Body of pancreas (tissue), 4 donors: ENCODE results near the gene COLEC12. TPM values are rescaled to one million over a fixed set of nuclear protein-coding genes. Genes with fewer than 3 reads are reported as not detected.
A peak's percentile ranks its signal among the peaks of the same experiment; 100 is the strongest.

Source experiments
- ATAC-seq: fragments of 150-250 bp; one replicate; pipeline ENCODE4 v1.9.1; 2016
- DNase-seq, 4 donors: peaks; one replicate each; pipeline ENCODE4 v3.0.0-alpha.2; 2019
- H3K27ac ChIP-seq, 4 donors: fragments of 200-600 bp; sonication (generic); 1 replicate in 3 of 4; 2 replicates in 1 of 4; pipeline versions ENCODE4 v1.5.1 to v1.6.1; 2016 to 2019; ENCODE audit warnings: mild to moderate bottlenecking in 1 of 4, mixed read lengths in 1 of 4, moderate library complexity in 1 of 4
- H3K27me3 ChIP-seq, 2 donors: fragments of 200-600 bp; sonication (generic); one replicate each; pipeline ENCODE4 v1.6.0; 2016; ENCODE audit warnings: mild to moderate bottlenecking in 1 of 2
- H3K36me3 ChIP-seq, 2 donors: fragments of 200-600 bp; sonication (generic); replicated peaks in 1 of 2; 2 replicates each; pipeline ENCODE4 v1.5.1; 2016; ENCODE audit warnings: low read depth in 2 of 2; ENCODE audit not compliant: insufficient read depth in 1 of 2
- H3K4me1 ChIP-seq: fragments of 200-600 bp; sonication (generic); one replicate; pipeline ENCODE4 v1.6.0; 2016
- H3K4me3 ChIP-seq, 2 donors: fragments of 200-600 bp; sonication (generic); 1 replicate in 1 of 2; 2 replicates in 1 of 2; pipeline ENCODE4 v1.5.1; 2016 to 2019
- H3K9me3 ChIP-seq, 3 donors: fragments of 200-600 bp; sonication (generic); 1 replicate in 2 of 3; 2 replicates in 1 of 3; pipeline ENCODE4 v1.5.1; 2016
- CTCF ChIP-seq, 7 experiments: fragments of 450-650 bp in 4 of 7; fragments of 200-600 bp in 3 of 7; sonication (generic) in 3 of 7; IDR thresholded peaks; one replicate each; pipeline ENCODE4 v1.5.1; 2016 to 2019; ENCODE audit warnings: antibody characterized with exemption in 7 of 7
- POLR2A ChIP-seq, 3 donors: fragments of 450-650 bp; IDR thresholded peaks; one replicate each; pipeline ENCODE4 v1.6.1; 2016; ENCODE audit warnings: antibody characterized with exemption in 3 of 3, mild to moderate bottlenecking in 2 of 3
- WGBS, 2 donors: methylation state at CpG; one replicate each; pipeline ENCODE4 v1.1.5; 2017; 5-methylcytosine and 5-hydroxymethylcytosine counted together
- intact Hi-C: fragments of 100-400 bp; cut with DNase I; formaldehyde crosslinking; loops from one replicate; pipeline ENCODE4 v1.15.1; 2023
- total RNA-seq, 2 donors: library from RNA; depleted of rRNA; stranded (reverse); fragments of >200 nt; gene quantifications; one replicate each; pipeline ENCODE4 v1.1.0, GENCODE V29; 2016

Gene COLEC12
- 1 to 10 TPM; 3.6 to 4.2 TPM for total RNA-seq

GRCh38 chr18:500632-501405, at the start of gene COLEC12:
Gene COLEC12 (minus strand): TSS chr18:500701. CDS start chr18:500514, 187 bp downstream.
- TF ChIP-seq CTCF (IDR thresholded peaks at IDR 0.05) (no peak), POLR2A (IDR thresholded peaks at IDR 0.05) (no peak)
- peaks cover 21% of the 10 kb centered on the region for H3K4me1 ChIP-seq
- no peaks in the 10 kb centered on the region for H3K9me3 ChIP-seq
- ATAC-seq = peak; percentile 56
- DNase-seq = peak in 1 of 4 donors; percentile 58
- 4 to 15% methylated on average over 5 to 46 of the region's 75 CpGs for WGBS, 2 donors
- peaks cover 0 to 12% of the 10 kb centered on the region in 2 donors for H3K27me3 ChIP-seq
- H3K36me3 ChIP-seq = no peaks in the 10 kb centered on the region
- intact Hi-C loops = no loop called here
- H3K4me3 ChIP-seq = peak within 1 kb of the TSS in 1 of 2 donors; percentile 17
- no peak within 1 kb of the TSS for H3K27ac ChIP-seq

- TF ChIP-seq POLR2A (IDR thresholded peaks at IDR 0.05) (no peak), CTCF (IDR thresholded peaks at IDR 0.05) (no peak)
- ATAC-seq = no peak
- no peaks in the 10 kb centered on the region for H3K4me1 ChIP-seq
These were observed 49.5 kb upstream of the COLEC12 start for GRCh38 chr18:549967-550366.

GRCh38 chr18:543447-544078, 43.1 kb upstream of the COLEC12 start:
- Histone ChIP-seq H3K27me3 (no peaks in the 10 kb centered on the region), H3K27ac (no peak overlapping the region), H3K4me3 (no peak overlapping the region), H3K36me3 (no peaks in the 10 kb centered on the region), H3K9me3 (no peaks in the 10 kb centered on the region), H3K4me1 (no peaks in the 10 kb centered on the region)
- 72 to 75% methylated on average over 4 of the region's 4 CpGs for WGBS, 2 donors
- DNase-seq (no peak), ATAC-seq (no peak)
- TF ChIP-seq POLR2A (IDR thresholded peaks at IDR 0.05) = no peak
- TF ChIP-seq CTCF (IDR thresholded peaks at IDR 0.05) = no peak
- intact Hi-C loops = no loop called here

More at GRCh38 chr18:549967-550366, 49.5 kb upstream of the COLEC12 start:
- H3K4me3 ChIP-seq = no peak overlapping the region
- intact Hi-C loops = no loop called here
- H3K27me3 ChIP-seq = no peaks in the 10 kb centered on the region
- H3K27ac ChIP-seq = no peak overlapping the region
- H3K9me3 ChIP-seq = no peaks in the 10 kb centered on the region
- 75 to 84% methylated on average over 3 of the region's 3 CpGs for WGBS, 2 donors
- H3K36me3 ChIP-seq = no peaks in the 10 kb centered on the region
- DNase-seq = no peak

- H3K27me3 ChIP-seq = no peaks in the 10 kb centered on the region
- DNase-seq (no peak), ATAC-seq (no peak)
- no peak overlapping the region for H3K4me3 ChIP-seq
- no peak overlapping the region for H3K27ac ChIP-seq
- H3K9me3 ChIP-seq = no peaks in the 10 kb centered on the region
- 29 to 40% methylated on average over 5 to 6 of the region's 6 CpGs for WGBS, 2 donors
- H3K36me3 ChIP-seq = no peaks in the 10 kb centered on the region
- intact Hi-C loops = no loop called here
- no peak for TF ChIP-seq CTCF (IDR thresholded peaks at IDR 0.05)
- TF ChIP-seq POLR2A (IDR thresholded peaks at IDR 0.05) = no peak
- H3K4me1 ChIP-seq = peaks cover 12% of the 10 kb centered on the region
These were observed 33.6 kb upstream of the COLEC12 start for GRCh38 chr18:533995-534601.
